Mesenteric fat pad (tissue), 1 donor: ENCODE data around the gene MAD2L1BP. TPM values are rescaled to one million over a fixed set of nuclear protein-coding genes. Genes with fewer than 3 reads are reported as not detected.

ENCODE experiments used
- DNase-seq: peaks from one replicate; pipeline ENCODE4 v3.0.0-alpha.2; 2020; ENCODE audit warnings: low spot score
- total RNA-seq: library from RNA; stranded (reverse); fragmentation: NEBNext Ultra II Directional; extraction: Animal tissue kit (Norgen Biotek cat#: 25700); gene quantifications from one replicate; pipeline ENCODE4 v1.2.1, GENCODE V29; 2021
- donor health status: DM: yes; HTN: yes; CAD: no.

Gene MAD2L1BP
- total RNA-seq, 1 donor from 2014 or later, result 19.0 TPM

GRCh38 chr6:43680308-43681200 lies 44.9 kb downstream of the MAD2L1BP start:
- no peak for DNase-seq

- DNase-seq, result no peak
Observed at GRCh38 chr6:43681303-43681702, 45.7 kb downstream of the MAD2L1BP start.

GRCh38 chr6:43682724-43683429 lies 47.2 kb downstream of the MAD2L1BP start:
- no peak for DNase-seq

- DNase-seq, result no peak
Observed at GRCh38 chr6:43683708-43684455, 48.2 kb downstream of the MAD2L1BP start.

GRCh38 chr6:43687079-43687436 lies 51.4 kb downstream of the MAD2L1BP start:
- no peak for DNase-seq

- peak; percentile 94 for DNase-seq
Observed at GRCh38 chr6:43687437-43688347, 52.1 kb downstream of the MAD2L1BP start, which contains the start of gene MRPS18A. TSS of gene MRPS18A (minus strand) at chr6:43687791. CDS start at chr6:43687779, 12 bp downstream.

GRCh38 chr6:43689421-43689820 lies 53.8 kb downstream of the MAD2L1BP start:
- no peak for DNase-seq

Other genes with a start within 250 kb of the MAD2L1BP start
- gene ABCC10, start 208.3 kb upstream of the MAD2L1BP start, total RNA-seq, result 22.0 TPM
- gene DLK2, start 180.3 kb upstream of the MAD2L1BP start, total RNA-seq, result not detected
- 20.3 TPM for gene TJAP1, start 158.3 kb upstream of the MAD2L1BP start, total RNA-seq
- gene LRRC73, start 125.5 kb upstream of the MAD2L1BP start, total RNA-seq, result 0.45 TPM
- 72.5 TPM for gene YIPF3, start 118.9 kb upstream of the MAD2L1BP start, total RNA-seq
- 37.3 TPM for gene POLR1C, start 118.8 kb upstream of the MAD2L1BP start, total RNA-seq
- gene XPO5, start 59.8 kb upstream of the MAD2L1BP start, total RNA-seq, result 43.6 TPM
- 10.7 TPM for gene POLH, start 59.7 kb upstream of the MAD2L1BP start, total RNA-seq
- gene GTPBP2, start 6.6 kb upstream of the MAD2L1BP start, total RNA-seq, result 101 TPM
- gene RSPH9, start 9.2 kb downstream of the MAD2L1BP start, total RNA-seq, result not detected
- 34.5 TPM for gene MRPS18A, start 52.0 kb downstream of the MAD2L1BP start, total RNA-seq
- gene VEGFA, start 134.4 kb downstream of the MAD2L1BP start, total RNA-seq, result 498 TPM